HEK293 (cell line): ENCODE data around the gene NDUFC2.

Experiments
- CTCF ChIA-PET: fragments of 350-600 bp; formaldehyde crosslinking; extraction: SDS; loops from one replicate; lab custom pipeline; 2021; ENCODE audit warnings: antibody characterized with exemption; lab: Yijun Ruan, JAX
- POLR2A ChIA-PET: fragments of 300-600 bp; formaldehyde crosslinking; extraction: SDS; loops from one replicate; lab custom pipeline; 2020; ENCODE audit warnings: antibody characterized with exemption, inconsistent platforms; lab: Yijun Ruan, JAX
- H3K27ac ChIP-seq: fragments of 200-500 bp; sonication (Bioruptor generic); 2 replicates; pipeline ENCODE4 v1.5.1; 2014; ENCODE audit warnings: low read depth, low read length, control low read depth, inconsistent platforms; ENCODE audit errors: extremely low read depth
- H3K36me3 ChIP-seq, 2 experiments: fragments of 200-500 bp in 1 of 2; sonication (Bioruptor generic) in 1 of 2; 1 replicate in 1 of 2; 2 replicates in 1 of 2; pipeline ENCODE4 v1.5.1; 2014 to 2017; ENCODE audit warnings: inconsistent platforms in 2 of 2, low read length in 2 of 2; ENCODE audit not compliant: control insufficient read depth in 2 of 2, insufficient read depth in 1 of 2
- H3K4me1 ChIP-seq: fragments of 200-500 bp; sonication (Bioruptor generic); 2 replicates; pipeline ENCODE4 v1.5.1; 2014; ENCODE audit warnings: mild to moderate bottlenecking, low read length, inconsistent platforms; ENCODE audit not compliant: control insufficient read depth, insufficient read depth
- H3K4me3 ChIP-seq: 2 replicates; pipeline ENCODE4 v1.5.1; 2011; ENCODE audit warnings: low read depth, mild to moderate bottlenecking, control low read depth, low read length, moderate library complexity
- H3K9me3 ChIP-seq: fragments of 200-500 bp; sonication (Bioruptor generic); 2 replicates; pipeline ENCODE4 v1.5.1; 2014; ENCODE audit warnings: low read depth, low read length, inconsistent platforms; ENCODE audit not compliant: control insufficient read depth, insufficient read depth
- CTCF ChIP-seq: fragments of 450-650 bp; formaldehyde crosslinking; IDR thresholded peaks from 2 replicates; pipeline ENCODE4 v1.5.1; 2016; ENCODE audit warnings: missing biosample characterization, missing genetic modification characterization
- GFI1B ChIP-seq: fragments of 450-650 bp; formaldehyde crosslinking; IDR thresholded peaks from 2 replicates; pipeline ENCODE4 v1.5.1; 2016; ENCODE audit warnings: missing biosample characterization, missing genetic modification characterization
- GLIS2 ChIP-seq: fragments of 450-650 bp; formaldehyde crosslinking; IDR thresholded peaks from 2 replicates; pipeline ENCODE4 v1.5.1; 2016; ENCODE audit warnings: missing biosample characterization, missing genetic modification characterization
- HIC1 ChIP-seq: fragments of 450-650 bp; formaldehyde crosslinking; IDR thresholded peaks from 2 replicates; pipeline ENCODE4 v1.5.1; 2016; ENCODE audit warnings: missing biosample characterization, missing genetic modification characterization
- KLF17 ChIP-seq: fragments of 450-650 bp; formaldehyde crosslinking; IDR thresholded peaks from 2 replicates; pipeline ENCODE4 v1.5.1; 2016; ENCODE audit warnings: missing biosample characterization, missing genetic modification characterization
- SP2 ChIP-seq: fragments of 450-650 bp; formaldehyde crosslinking; IDR thresholded peaks from 2 replicates; pipeline ENCODE4 v1.5.1; 2016; ENCODE audit warnings: missing biosample characterization, missing genetic modification characterization
- ZBTB44 ChIP-seq: fragments of 450-650 bp; IDR thresholded peaks from 2 replicates; pipeline ENCODE4 v1.5.1; 2018; ENCODE audit warnings: missing biosample characterization, mild to moderate bottlenecking, missing genetic modification characterization
- ZFHX2 ChIP-seq: fragments of 450-650 bp; formaldehyde crosslinking; conservative IDR thresholded peaks from 2 replicates; pipeline ENCODE4 v1.5.1; 2016; ENCODE audit warnings: missing biosample characterization, missing genetic modification characterization
- ZFP3 ChIP-seq: fragments of 450-650 bp; formaldehyde crosslinking; IDR thresholded peaks from 2 replicates; pipeline ENCODE4 v1.5.1; 2016; ENCODE audit warnings: low read depth, missing biosample characterization, missing genetic modification characterization
- ZFP37 ChIP-seq: fragments of 450-650 bp; formaldehyde crosslinking; IDR thresholded peaks from 2 replicates; pipeline ENCODE4 v1.5.1; 2016; ENCODE audit warnings: missing biosample characterization, missing genetic modification characterization
- ZFP69B ChIP-seq: fragments of 450-650 bp; formaldehyde crosslinking; IDR thresholded peaks from 2 replicates; pipeline ENCODE4 v1.5.1; 2016; ENCODE audit warnings: missing biosample characterization, missing genetic modification characterization
- ZNF157 ChIP-seq: fragments of 450-650 bp; formaldehyde crosslinking; IDR thresholded peaks from 2 replicates; pipeline ENCODE4 v1.5.1; 2016; ENCODE audit warnings: missing biosample characterization, missing genetic modification characterization
- ZNF19 ChIP-seq: fragments of 450-650 bp; formaldehyde crosslinking; IDR thresholded peaks from 2 replicates; pipeline ENCODE4; 2016; ENCODE audit warnings: missing biosample characterization, missing genetic modification characterization, low read depth
- ZNF23 ChIP-seq: fragments of 450-650 bp; formaldehyde crosslinking; IDR thresholded peaks from 2 replicates; pipeline ENCODE4 v1.5.1; 2016; ENCODE audit warnings: missing biosample characterization, missing genetic modification characterization, borderline replicate concordance
- ZNF311 ChIP-seq: fragments of 450-650 bp; formaldehyde crosslinking; IDR thresholded peaks from 2 replicates; pipeline ENCODE4 v1.5.1; 2017; ENCODE audit warnings: missing biosample characterization, missing genetic modification characterization, borderline replicate concordance
- ZNF37A ChIP-seq: fragments of 450-650 bp; IDR thresholded peaks from 2 replicates; pipeline ENCODE4 v1.5.1; 2018; ENCODE audit warnings: missing biosample characterization, missing genetic modification characterization
- ZNF530 ChIP-seq: fragments of 450-650 bp; formaldehyde crosslinking; IDR thresholded peaks from 2 replicates; pipeline ENCODE4 v1.5.1; 2016; ENCODE audit warnings: low read depth, missing biosample characterization, missing genetic modification characterization
- ZNF580 ChIP-seq: fragments of 450-650 bp; formaldehyde crosslinking; IDR thresholded peaks from 2 replicates; pipeline ENCODE4 v1.5.1; 2016; ENCODE audit warnings: missing biosample characterization, missing genetic modification characterization
- ZNF645 ChIP-seq: fragments of 450-650 bp; formaldehyde crosslinking; IDR thresholded peaks from 2 replicates; pipeline ENCODE4; 2016; ENCODE audit warnings: missing biosample characterization, missing genetic modification characterization
- ZNF677 ChIP-seq: fragments of 450-650 bp; IDR thresholded peaks from 2 replicates; pipeline ENCODE4 v1.5.0; 2018; ENCODE audit warnings: missing biosample characterization, mild to moderate bottlenecking, missing genetic modification characterization, moderate library complexity
- ZSCAN30 ChIP-seq: fragments of 450-650 bp; IDR thresholded peaks from 2 replicates; pipeline ENCODE4 v1.5.1; 2018; ENCODE audit warnings: missing biosample characterization, mild to moderate bottlenecking, missing genetic modification characterization, moderate library complexity

The NDUFC2 gene

GRCh38 chr11:78048561-78048960, 31.1 kb downstream of the NDUFC2 start (continued):
- TF ChIP-seq ZNF580 (tag by site-specific recombination): no peak
- TF ChIP-seq ZNF37A (tag by site-specific recombination): no peak
- no peak for TF ChIP-seq KLF17
- no peak for TF ChIP-seq ZNF311
- no peak for TF ChIP-seq GLIS2

GRCh38 chr11:78046486-78046854, 33.2 kb downstream of the NDUFC2 start:
- ChIA-PET CTCF (interaction anchor here (0.6 to 2.6 kb wide), 26 partner anchors 9 to 851 kb away, joined by 3 to 17 read pairs (median 4); partner anchors contain the start of genes INTS4, NDUFC2 and THRSP), POLR2A (interaction anchor here (2.2 kb wide), 1 partner anchor 52 kb away, joined by 7 read pairs; the partner anchor contains the start of gene INTS4)
- Histone ChIP-seq H3K4me1 (no peaks in the 10 kb centered on the region), H3K9me3 (no peaks in the 10 kb centered on the region), H3K36me3 (no peaks in the 10 kb centered on the region), H3K27ac (no peak overlapping the region), H3K4me3 (no peak overlapping the region)
- TF ChIP-seq ZFHX2 (tag by site-specific recombination) (0 out of 2 replicates have a peak, but pooled peaks have one; percentile 24), CTCF (tag by site-specific recombination) (0 out of 2 replicates have a peak, but pooled peaks have one; percentile 6), GFI1B (no peak)

- no peak overlapping the region for H3K27ac ChIP-seq
- ChIA-PET POLR2A (interaction anchor here (2.2 kb wide), 1 partner anchor 51 kb away, joined by 7 read pairs; the partner anchor contains the start of gene INTS4), CTCF (interaction anchor here (0.6 to 2.6 kb wide), 30 partner anchors 8 to 540 kb away, joined by 3 to 17 read pairs (median 4); partner anchors contain the start of genes INTS4, NDUFC2 and THRSP)
- no peaks in the 10 kb centered on the region for H3K36me3 ChIP-seq
- no peaks in the 10 kb centered on the region for H3K9me3 ChIP-seq
- no peak overlapping the region for H3K4me3 ChIP-seq
- H3K4me1 ChIP-seq: no peaks in the 10 kb centered on the region
- TF ChIP-seq ZNF580 (tag by site-specific recombination): no peak
- no peak for TF ChIP-seq ZFP3 (tag by site-specific recombination)
- TF ChIP-seq ZNF19 (tag by site-specific recombination): no peak
- TF ChIP-seq ZSCAN30: no peak
- peak; percentile 42; the same call in 1 of the 2 replicates for TF ChIP-seq ZBTB44 (tag by site-specific recombination)
- TF ChIP-seq ZNF23 (tag by site-specific recombination): no peak
- no peak for TF ChIP-seq ZFP37 (tag by site-specific recombination)
- TF ChIP-seq KLF17: no peak
- no peak for TF ChIP-seq SP2 (tag by site-specific recombination)
- TF ChIP-seq ZFP69B: peak; percentile 54; the same call in 1 of the 2 replicates
- TF ChIP-seq ZNF530 (tag by site-specific recombination): no peak
- no peak for TF ChIP-seq ZNF645
- TF ChIP-seq HIC1 (tag by site-specific recombination): no peak
- TF ChIP-seq ZNF157 (tag by site-specific recombination): no peak
- no peak for TF ChIP-seq ZNF677 (tag by site-specific recombination)
These were observed 33.7 kb downstream of the NDUFC2 start for GRCh38 chr11:78045851-78046485.
